Neural progenitor cell (in vitro differentiated cells): ENCODE data around the gene PAK4. TPM values are rescaled to one million over a fixed set of nuclear protein-coding genes. Genes with fewer than 3 reads are reported as not detected.

Source experiments
- DNase-seq: peaks from one replicate; pipeline ENCODE4 v3.0.0-alpha.2; 2016; ENCODE audit warnings: low spot score
- H2AFZ ChIP-seq: fragments of 200-600 bp; sonication (generic); replicated peaks from 2 replicates; pipeline ENCODE4 v1.6.1; 2016; ENCODE audit warnings: antibody characterized with exemption
- H3F3A ChIP-seq: fragments of 200-600 bp; sonication (generic); 2 replicates; pipeline ENCODE4 v1.6.1; 2016; ENCODE audit warnings: antibody characterized with exemption, low read depth
- H3K27ac ChIP-seq: fragments of 200-600 bp; sonication (generic); 2 replicates; pipeline ENCODE4 v1.5.1; 2016; ENCODE audit warnings: mild to moderate bottlenecking
- H3K27me3 ChIP-seq: fragments of 200-600 bp; sonication (generic); 2 replicates; pipeline ENCODE4 v1.6.1; 2016; ENCODE audit warnings: mild to moderate bottlenecking, moderate library complexity
- H3K36me3 ChIP-seq: fragments of 200-600 bp; sonication (generic); 2 replicates; pipeline ENCODE4 v1.5.1; 2016
- H3K4me1 ChIP-seq: fragments of 200-600 bp; sonication (generic); 2 replicates; pipeline ENCODE4 v1.6.1; 2016; ENCODE audit warnings: mixed run types
- H3K4me2 ChIP-seq: fragments of 200-600 bp; sonication (generic); 2 replicates; pipeline ENCODE4 v1.6.1; 2016
- H3K4me3 ChIP-seq: fragments of 200-600 bp; sonication (generic); 2 replicates; pipeline ENCODE4 v1.5.1; 2016
- H3K79me2 ChIP-seq: fragments of 200-600 bp; sonication (generic); 2 replicates; pipeline ENCODE4 v1.6.1; 2016; ENCODE audit warnings: low read depth
- H3K9ac ChIP-seq: fragments of 200-600 bp; sonication (generic); 2 replicates; pipeline ENCODE4 v1.6.1; 2016
- H3K9me3 ChIP-seq: fragments of 200-600 bp; sonication (generic); 2 replicates; pipeline ENCODE4 v1.5.1; 2016; ENCODE audit warnings: low read depth
- H4K20me1 ChIP-seq: fragments of 200-600 bp; sonication (generic); 2 replicates; pipeline ENCODE4 v1.6.1; 2016; ENCODE audit warnings: low read depth
- H3K27ac Mint-ChIP-seq: 3 replicates; pipeline ENCODE4 v1.8.0; 2021; ENCODE audit warnings: mixed read lengths
- H3K27me3 Mint-ChIP-seq: 2 replicates; pipeline ENCODE4 v1.8.0; 2022; ENCODE audit warnings: low read depth, mild to moderate bottlenecking, inconsistent platforms, moderate library complexity, mixed read lengths; ENCODE audit not compliant: insufficient read depth
- H3K36me3 Mint-ChIP-seq: 3 replicates; pipeline ENCODE4 v1.8.0; 2021; ENCODE audit warnings: mixed read lengths
- H3K4me1 Mint-ChIP-seq: 3 replicates; pipeline ENCODE4 v1.8.0; 2021; ENCODE audit warnings: mixed read lengths
- H3K4me3 Mint-ChIP-seq: 3 replicates; pipeline ENCODE4 v1.8.0; 2021; ENCODE audit warnings: mild to moderate bottlenecking, moderate library complexity, mixed read lengths
- H3K9me3 Mint-ChIP-seq: 3 replicates; pipeline ENCODE4 v1.8.0; 2020; ENCODE audit warnings: mixed read lengths
- EZH2 ChIP-seq: fragments of 200-600 bp; sonication (generic); IDR thresholded peaks from 2 replicates; pipeline ENCODE4 v1.6.1; 2017; ENCODE audit warnings: antibody characterized with exemption, mild to moderate bottlenecking, moderate library complexity
- EZH2phosphoT487 ChIP-seq: fragments of 200-600 bp; sonication (generic); IDR thresholded peaks from 2 replicates; pipeline ENCODE4 v1.6.1; 2017; ENCODE audit warnings: antibody characterized with exemption
- total RNA-seq: library from RNA; depleted of rRNA; stranded (reverse); fragments of >200 nt; gene quantifications from 2 replicates; pipeline ENCODE4 v1.2.3, GENCODE V29; 2015; ENCODE audit warnings: low replicate concordance
- TF ChIP-seq, protein P1 (sequence below): fragments of 200-600 bp; sonication (generic); IDR thresholded peaks from 2 replicates; pipeline ENCODE4 v1.5.1; 2017; ENCODE audit warnings: antibody characterized with exemption, mild to moderate bottlenecking

Gene PAK4
- total RNA-seq, 1 donor from 2014 or later = 9.7 TPM

DNA sequence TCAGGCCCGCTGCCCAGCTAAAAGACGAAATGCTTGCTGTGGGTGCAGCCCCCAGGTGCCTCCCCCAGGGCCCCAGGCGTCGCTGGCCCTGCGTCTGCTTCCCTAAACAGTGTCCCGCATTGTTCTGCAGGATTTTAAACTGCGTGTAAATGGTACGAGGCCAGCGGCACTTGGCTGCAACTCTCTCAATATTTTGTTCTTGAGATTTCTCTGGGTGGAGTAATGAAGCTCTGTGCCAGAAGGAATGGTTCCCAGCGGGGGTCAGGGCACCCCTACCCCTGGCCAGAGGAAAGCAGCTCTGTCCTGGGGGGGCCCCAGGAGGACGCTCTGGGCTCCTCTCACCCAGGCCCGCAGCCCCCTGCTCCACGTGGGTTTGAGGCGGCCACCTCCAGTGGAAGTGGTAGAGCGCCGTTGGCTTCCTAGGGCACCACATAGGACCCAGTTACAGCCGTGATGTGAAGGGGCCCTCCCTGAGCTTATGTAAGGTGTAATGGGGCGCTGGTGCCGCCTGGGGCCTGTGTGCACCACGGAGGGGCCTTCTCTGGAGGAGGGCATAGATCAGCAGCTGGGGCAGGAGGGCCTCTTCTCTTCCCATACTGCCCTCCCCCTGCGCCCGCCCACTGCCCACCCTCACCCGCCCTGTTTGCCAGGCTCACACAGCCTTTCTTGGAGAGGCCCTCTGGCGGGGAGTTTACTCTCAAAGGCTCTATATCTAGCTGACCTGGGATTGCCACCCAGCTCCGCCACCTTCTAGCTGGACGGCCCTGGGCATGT is 19.8 kb downstream of the PAK4 start:
- TF ChIP-seq, protein P1, sequence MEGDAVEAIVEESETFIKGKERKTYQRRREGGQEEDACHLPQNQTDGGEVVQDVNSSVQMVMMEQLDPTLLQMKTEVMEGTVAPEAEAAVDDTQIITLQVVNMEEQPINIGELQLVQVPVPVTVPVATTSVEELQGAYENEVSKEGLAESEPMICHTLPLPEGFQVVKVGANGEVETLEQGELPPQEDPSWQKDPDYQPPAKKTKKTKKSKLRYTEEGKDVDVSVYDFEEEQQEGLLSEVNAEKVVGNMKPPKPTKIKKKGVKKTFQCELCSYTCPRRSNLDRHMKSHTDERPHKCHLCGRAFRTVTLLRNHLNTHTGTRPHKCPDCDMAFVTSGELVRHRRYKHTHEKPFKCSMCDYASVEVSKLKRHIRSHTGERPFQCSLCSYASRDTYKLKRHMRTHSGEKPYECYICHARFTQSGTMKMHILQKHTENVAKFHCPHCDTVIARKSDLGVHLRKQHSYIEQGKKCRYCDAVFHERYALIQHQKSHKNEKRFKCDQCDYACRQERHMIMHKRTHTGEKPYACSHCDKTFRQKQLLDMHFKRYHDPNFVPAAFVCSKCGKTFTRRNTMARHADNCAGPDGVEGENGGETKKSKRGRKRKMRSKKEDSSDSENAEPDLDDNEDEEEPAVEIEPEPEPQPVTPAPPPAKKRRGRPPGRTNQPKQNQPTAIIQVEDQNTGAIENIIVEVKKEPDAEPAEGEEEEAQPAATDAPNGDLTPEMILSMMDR = no peak
- TF ChIP-seq EZH2 (no peak), EZH2phosphoT487 (no peak)
- H3K36me3 Mint-ChIP-seq = peaks cover 9% of the 10 kb centered on the region
- H3K27ac Mint-ChIP-seq = peak overlapping the region; percentile 78
- Histone ChIP-seq H3K9ac (no peak overlapping the region), H3K27me3 (no peaks in the 10 kb centered on the region), H3K79me2 (peaks cover 95% of the 10 kb centered on the region), H3K27ac (peak overlapping the region; percentile 52), H2AFZ (no peak overlapping the region), H3K9me3 (no peaks in the 10 kb centered on the region), H3K4me3 (no peak overlapping the region), H4K20me1 (peaks cover 77% of the 10 kb centered on the region), H3K4me2 (peak overlapping the region; percentile 70), H3F3A (peaks cover 22% of the 10 kb centered on the region), H3K36me3 (peaks cover 5% of the 10 kb centered on the region), H3K4me1 (peaks cover 35% of the 10 kb centered on the region)
- H3K9me3 Mint-ChIP-seq = peaks cover 2% of the 10 kb centered on the region
- H3K4me3 Mint-ChIP-seq = no peak overlapping the region
- peaks cover 38% of the 10 kb centered on the region for H3K4me1 Mint-ChIP-seq
- H3K27me3 Mint-ChIP-seq = peaks cover 7% of the 10 kb centered on the region
- no peak for DNase-seq

DNA sequence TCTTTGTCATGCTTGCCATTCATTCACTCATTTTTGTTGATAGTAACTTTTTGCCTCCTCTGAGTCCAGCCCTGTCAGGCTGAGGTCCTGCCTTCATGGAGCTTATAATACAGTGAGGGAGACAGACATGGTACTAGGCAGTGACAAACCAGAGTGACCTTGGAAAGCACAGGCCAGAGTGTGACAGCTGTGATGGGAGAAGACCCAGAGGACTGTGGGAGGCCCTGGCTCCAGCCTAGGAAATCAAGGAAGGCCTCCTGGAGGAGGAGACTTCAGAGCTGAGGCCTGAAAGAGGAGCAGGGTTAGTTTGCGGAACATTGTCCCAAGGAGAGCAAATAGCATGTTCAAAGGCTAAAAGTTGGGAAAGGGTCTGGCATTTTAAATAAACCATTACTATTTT is 20.5 kb downstream of the PAK4 start:
- TF ChIP-seq EZH2 (no peak), EZH2phosphoT487 (no peak)
- TF ChIP-seq, protein P1 = no peak
- no peak overlapping the region for H3K4me3 Mint-ChIP-seq
- peaks cover 35% of the 10 kb centered on the region for H3K4me1 Mint-ChIP-seq

DNA sequence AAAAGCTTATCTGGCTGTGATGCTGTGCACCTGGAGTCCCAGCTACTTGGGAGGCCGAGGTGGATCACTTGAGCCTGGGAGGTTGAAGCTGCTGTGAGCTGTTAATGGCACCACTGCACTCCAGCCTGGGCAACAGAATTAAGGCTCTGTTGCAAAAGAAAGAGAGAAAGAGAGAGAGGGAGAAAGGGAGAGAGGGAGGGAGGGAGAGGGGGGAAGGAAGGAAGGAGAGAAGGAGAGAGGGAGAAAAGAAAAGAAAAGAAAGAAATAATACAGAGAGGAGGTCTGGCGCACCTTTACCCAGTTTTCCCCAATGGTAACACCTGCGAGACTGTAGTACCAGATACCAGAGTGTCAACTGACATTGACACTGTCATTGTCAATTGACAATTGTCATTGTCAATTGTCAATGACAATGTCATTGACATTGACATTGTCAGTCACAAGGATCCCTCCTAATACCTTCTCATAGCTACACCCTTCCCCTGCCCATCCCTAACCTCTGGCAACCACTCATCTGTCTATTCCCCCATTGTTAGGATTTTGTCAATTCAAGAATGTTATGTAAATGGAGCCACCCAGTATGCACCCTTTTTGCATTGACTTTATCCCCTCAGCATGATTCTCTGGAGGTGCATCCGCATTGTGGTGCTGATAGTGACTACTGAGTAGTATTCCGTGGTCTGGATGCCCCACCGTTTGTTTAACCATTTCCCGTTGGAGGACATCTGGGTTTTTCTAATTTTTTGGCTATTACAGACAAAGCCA is 21.3 kb downstream of the PAK4 start:
- Histone ChIP-seq H3K9ac (no peak overlapping the region), H3K4me3 (no peak overlapping the region), H3K9me3 (no peaks in the 10 kb centered on the region), H3K4me2 (no peak overlapping the region), H3K27ac (no peak overlapping the region), H3K36me3 (peaks cover 5% of the 10 kb centered on the region), H2AFZ (no peak overlapping the region), H3K79me2 (peaks cover 93% of the 10 kb centered on the region), H3K27me3 (no peaks in the 10 kb centered on the region), H3F3A (peaks cover 22% of the 10 kb centered on the region), H4K20me1 (peaks cover 77% of the 10 kb centered on the region), H3K4me1 (peaks cover 27% of the 10 kb centered on the region)
- Mint-ChIP-seq H3K36me3 (peaks cover 9% of the 10 kb centered on the region), H3K27ac (no peak overlapping the region), H3K4me3 (no peak overlapping the region), H3K4me1 (peaks cover 29% of the 10 kb centered on the region), H3K9me3 (peaks cover 2% of the 10 kb centered on the region), H3K27me3 (peaks cover 7% of the 10 kb centered on the region)
- no peak for DNase-seq
- TF ChIP-seq EZH2 = no peak
- TF ChIP-seq, protein P1 = no peak
- no peak for TF ChIP-seq EZH2phosphoT487

More for the DNA sequence above, 20.5 kb downstream of the PAK4 start:
- no peak overlapping the region for H3K4me3 ChIP-seq
- Mint-ChIP-seq H3K27me3 (peaks cover 7% of the 10 kb centered on the region), H3K9me3 (peaks cover 2% of the 10 kb centered on the region), H3K36me3 (peaks cover 9% of the 10 kb centered on the region), H3K27ac (no peak overlapping the region)
- H3K27me3 ChIP-seq = no peaks in the 10 kb centered on the region
- no peak overlapping the region for H3K27ac ChIP-seq
- H3K9ac ChIP-seq = no peak overlapping the region
- no peak overlapping the region for H2AFZ ChIP-seq
- peaks cover 5% of the 10 kb centered on the region for H3K36me3 ChIP-seq
- H3K79me2 ChIP-seq = peaks cover 93% of the 10 kb centered on the region
- H3K9me3 ChIP-seq = no peaks in the 10 kb centered on the region
- peaks cover 27% of the 10 kb centered on the region for H3K4me1 ChIP-seq
- DNase-seq = no peak
- H4K20me1 ChIP-seq = peaks cover 77% of the 10 kb centered on the region
- peaks cover 22% of the 10 kb centered on the region for H3F3A ChIP-seq
- no peak overlapping the region for H3K4me2 ChIP-seq
